Left hindlimb (tissue), 1 donor: ENCODE data around the gene ENOPH1.
A peak's percentile ranks its signal among the peaks of the same experiment; 100 is the strongest.
"Not testable (repeated sequence)": the region's sequence is repeated elsewhere in the genome, so short reads cannot be mapped to it uniquely, and the experiment has no call there.

Source experiments
- DNase-seq: peaks from one replicate; pipeline ENCODE4 v3.0.0-alpha.2; 2018

Gene ENOPH1

DNA sequence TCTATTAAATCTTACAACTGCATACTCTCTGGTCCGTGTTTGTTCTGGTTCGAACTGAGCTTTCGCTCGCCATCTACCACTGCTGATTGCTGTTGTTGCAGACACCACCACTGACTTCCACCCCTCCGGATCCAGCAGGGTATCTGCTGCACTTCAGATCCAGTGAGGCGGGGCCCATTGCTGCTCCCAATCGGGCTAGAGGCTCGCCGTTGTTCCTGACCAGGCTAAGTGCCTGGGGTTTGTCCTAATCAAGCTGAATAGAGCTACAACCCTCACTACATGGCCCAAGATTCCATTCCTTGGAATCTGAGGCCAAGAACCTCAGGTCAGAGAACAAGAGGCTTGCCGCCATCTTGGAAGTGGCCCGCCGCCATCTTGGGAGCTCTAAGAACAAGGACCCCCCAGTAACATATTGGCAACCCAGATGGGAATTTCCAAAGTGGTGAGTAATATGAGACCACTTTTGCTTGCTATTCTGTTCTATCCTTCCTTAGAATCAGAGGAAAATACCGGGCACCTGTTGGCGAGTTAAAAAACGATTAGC lies 43.3 kb downstream of the ENOPH1 start:
- no peak for DNase-seq

DNA sequence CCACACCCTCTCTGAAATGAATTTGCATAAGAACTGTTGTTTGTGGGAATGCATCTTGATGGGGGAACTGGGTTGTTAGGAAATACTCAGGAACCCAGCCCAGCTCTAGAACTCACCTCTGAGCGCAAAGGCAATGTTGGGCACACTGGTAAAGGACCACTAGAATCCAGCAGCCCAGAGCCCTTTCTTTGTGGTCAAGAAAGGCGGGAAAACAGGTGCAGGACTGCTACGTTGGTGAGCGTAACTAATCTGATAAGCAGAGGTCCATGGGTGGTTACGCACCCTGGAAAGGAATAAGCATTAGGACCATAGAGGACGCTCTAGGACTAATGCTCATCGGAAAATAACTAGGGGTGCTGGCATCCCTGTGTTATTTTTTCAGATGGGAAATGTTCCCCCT lies 45.5 kb downstream of the ENOPH1 start:
- not testable (repeated sequence) for DNase-seq

DNA sequence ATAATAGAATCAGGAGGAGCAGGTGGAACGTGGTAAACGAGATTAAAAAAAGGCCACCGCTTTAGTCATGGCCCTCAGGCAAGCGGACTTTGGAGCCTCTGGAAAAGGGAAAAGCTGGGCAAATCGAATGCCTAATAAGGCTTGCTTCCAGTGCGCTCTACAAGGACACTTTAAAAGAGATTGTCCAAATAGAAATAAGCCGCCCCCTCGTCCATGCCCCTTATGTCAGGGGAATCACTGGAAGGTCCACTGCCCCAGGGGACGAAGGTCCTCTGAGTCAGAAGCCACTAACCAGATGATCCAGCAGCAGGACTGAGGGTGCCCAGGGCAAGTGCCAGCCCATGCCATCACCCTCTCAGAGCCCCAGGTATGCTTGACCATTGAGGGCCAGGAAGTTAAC lies 47.1 kb downstream of the ENOPH1 start:
- DNase-seq: not testable (repeated sequence)

DNA sequence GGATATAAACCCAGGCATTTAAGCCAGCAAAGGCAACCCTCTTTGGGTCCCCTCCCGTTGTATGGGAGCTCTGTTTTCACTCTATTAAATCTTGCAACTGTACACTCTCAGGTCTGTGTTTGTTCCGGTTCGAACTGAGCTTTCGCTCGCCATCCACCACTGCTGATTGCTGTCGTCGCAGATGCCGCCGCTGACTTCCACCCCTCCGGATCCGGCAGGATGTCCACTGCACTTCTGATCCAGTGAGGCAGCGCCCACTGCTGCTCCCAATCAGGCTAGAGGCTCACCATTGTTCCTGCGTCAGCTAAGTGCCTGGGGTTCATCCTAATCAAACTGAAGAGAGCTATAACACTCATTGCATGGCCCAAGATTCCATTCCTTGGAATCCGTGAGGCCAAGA lies 49.2 kb downstream of the ENOPH1 start:
- no peak for DNase-seq

DNA sequence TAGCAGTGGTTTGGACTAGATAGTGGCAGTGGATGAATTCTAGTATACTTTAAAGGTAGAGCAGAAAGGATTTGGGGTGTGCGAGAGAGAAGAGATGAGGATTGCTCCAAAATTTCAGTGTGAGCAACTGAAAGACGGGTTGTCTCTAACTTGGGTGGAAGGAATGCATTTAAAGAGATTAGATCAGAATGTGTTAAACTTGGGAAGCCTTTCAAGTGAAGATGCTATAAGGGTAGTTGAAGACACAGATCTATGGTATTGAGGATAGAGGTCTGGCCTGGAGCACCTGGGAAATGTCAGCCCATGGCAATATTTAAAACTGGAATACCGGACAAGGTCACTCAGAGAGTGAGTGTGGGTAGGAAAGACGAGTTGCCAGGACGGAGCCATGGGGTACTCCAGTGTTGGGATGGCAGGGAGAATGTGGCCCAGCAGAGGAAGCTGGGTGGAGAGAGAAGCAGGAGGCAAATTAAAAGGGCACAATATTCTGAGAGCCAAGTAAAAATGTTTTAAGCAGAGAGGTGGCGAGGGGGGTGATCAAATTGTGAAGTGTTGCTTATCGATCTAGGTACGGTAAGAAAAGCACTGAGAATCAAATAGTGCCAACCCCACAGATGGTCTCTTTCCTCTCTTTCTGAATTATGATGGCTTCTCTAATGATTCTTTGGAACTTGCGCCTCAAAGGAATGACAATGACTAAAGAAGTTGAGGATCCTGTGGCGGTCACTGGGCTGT lies 50.5 kb downstream of the ENOPH1 start:
- no peak for DNase-seq

DNA sequence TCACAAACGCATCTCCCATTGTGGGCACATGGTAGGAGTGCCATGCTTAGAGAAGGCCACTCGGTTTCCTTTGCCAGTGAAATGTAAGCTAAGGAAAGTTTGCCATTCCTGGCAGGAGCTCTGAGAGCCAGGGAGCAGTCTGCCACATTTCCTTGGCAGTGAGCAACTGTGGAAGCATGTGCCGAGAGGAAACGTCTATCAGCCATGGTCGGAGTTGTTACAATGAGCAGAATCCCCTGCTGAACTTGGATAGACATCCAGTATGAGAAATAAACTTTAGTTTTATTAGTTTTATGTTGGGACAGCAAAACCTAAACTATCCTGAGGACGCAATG lies 51.1 kb downstream of the ENOPH1 start:
- no peak for DNase-seq

DNA sequence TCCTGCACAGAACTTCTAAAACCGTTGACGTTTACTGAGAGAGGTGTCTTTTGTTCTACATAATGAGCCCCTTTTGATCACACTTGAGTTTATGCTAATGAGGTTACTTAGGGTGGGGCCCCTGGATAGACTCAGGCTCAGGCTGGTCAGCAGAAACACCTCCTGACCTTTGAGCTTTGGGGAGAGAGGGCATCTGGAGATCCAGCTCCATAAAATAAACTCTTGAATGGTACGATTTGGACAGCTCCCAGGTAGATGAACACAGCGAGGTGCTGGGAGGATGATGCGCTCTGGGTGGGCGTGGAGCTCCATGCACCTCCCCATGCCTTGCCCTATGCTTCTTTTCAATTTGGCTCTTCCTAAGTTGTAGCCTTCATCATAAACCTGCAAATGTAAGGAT lies 52.0 kb downstream of the ENOPH1 start:
- no peak for DNase-seq

DNA sequence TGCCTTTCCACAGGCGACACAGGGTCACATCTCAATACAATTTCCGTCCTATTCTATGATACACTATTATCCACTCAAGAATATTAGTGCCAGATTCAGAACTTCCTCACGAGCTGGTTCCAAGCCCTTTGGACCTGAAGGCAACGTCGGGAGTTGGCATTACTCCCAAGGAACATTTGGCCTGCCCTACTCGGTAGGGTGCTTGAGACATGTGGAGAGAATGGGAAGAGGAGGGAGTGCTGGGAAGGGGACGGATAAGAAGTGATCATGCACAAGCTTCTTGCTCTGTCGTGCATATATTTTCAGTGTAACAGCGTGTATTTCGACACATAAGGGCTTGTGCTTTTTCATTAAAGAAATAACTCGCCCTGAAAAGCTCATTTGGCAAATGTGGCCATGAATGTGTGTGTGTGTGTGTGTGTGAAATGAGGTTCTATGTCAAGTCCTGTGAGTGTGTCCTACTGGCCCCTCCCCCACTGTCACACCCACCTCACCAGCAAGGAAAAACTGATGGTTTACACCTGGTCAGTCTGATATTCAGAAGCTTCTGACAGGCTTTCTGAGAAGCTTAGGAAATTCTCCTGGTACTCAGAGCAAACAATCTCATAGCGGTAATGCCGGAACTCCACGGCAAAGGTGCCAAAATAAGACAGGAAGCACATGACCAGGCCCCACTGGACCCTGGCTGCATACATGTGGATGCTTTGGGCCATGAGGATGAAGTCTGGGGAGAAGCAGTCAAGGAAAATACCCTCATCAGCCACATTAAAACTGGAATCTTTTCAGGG lies 54.8 kb downstream of the ENOPH1 start:
- DNase-seq: no peak

DNA sequence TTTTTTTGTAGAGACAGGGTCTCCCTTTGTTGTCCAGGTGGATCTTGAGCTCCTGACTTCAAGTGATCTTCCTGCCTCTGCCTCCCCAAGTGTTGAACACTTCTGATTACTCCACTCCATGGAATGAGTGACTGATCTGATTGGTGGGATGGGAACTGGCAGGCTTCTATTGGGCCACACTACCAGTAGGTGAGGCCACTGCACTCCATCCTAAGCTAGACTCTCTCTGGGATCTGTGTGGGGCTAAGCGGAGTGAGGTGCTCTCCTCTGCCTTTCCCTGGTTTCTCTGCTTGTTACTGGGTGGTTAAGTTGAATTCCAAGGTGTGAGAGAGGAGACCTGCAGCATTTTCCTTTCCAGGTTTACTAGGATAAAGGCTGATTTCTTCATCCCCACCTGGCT lies 58.7 kb downstream of the ENOPH1 start:
- DNase-seq: no peak

DNA sequence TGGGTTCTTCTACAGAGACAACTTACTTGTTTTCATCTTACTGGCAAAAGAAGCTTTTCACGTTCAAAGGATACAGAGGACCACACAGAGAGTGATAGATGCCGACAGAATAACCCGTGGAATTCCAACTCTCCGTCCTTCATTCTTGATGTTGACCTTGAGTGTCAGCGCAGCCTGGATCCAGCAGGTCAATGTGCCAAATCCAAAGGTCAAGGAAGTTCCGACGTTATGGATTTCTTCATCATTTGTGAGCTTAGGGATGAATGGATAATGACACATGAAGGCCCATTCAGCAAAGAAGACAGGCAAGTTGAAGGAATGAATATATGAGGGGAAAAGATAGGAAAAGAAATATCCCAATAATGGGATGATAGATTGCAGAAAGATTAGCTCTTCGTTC lies 59.6 kb downstream of the ENOPH1 start:
- DNase-seq: no peak

DNA sequence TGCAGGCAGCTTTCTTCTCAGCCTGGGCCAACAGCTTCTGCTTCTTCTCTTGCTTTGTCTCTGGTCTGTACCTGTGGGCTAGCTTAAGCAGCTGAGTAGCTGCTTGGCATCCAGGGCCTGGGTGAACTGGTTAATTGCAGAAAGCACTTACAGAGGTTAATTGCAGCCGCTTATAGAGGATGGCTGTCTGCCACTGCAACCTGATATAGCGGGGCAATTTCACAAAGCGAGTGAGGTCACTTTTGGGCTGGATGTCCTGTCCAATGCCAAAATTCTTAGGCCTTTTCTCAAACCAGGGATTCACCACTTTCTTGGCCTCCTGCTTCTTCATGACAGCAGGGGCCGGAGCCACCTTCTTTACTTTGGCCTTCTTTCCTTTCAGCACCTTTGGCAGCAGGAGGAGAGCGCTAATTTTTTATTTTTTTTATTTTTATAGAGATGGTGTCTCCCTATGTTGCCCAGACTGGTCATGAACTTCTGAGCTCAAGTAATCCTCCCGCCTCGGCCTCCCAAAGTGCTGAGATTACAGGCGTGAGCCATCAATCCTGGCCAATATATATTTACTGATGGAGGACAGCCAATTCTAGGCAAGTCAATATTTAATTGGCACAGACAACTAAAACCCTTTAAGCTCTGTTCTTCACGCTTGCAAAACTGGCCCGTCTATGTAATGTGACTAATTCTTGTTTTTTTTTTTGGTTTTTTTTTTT lies 61.0 kb downstream of the ENOPH1 start:
- DNase-seq: no peak

DNA sequence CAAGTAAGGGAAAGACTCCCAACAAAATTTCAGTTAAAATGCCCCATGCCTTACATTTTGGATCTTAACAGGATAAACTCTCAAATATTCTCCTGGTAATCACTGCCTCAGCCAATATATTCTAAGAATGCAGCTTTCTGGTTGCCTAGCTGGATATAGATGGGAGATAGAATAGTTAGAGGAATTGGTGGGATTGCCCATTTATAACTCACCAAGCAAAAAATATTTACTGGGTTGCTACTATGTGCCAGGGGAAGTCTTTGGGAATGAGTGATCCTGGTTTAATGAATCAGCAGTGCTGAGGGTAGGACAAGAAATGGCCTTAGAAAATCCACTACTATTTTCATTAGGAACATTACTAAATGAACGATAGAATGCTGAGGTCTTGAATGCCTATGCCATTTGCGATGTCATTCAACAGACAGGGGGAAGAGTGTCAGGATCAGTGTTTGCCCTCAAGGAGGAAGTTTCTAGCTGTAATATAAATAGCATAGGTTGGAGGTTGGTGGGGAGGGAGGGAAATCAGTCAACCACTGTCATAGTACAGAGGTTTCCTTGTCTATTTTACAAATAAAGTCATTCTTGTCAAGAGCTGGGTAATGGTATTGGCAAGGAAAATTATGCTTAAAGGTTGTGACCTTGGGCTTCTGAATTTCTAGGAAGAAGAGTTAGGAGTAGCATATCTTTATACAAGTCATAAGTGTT lies 63.5 kb downstream of the ENOPH1 start:
- no peak for DNase-seq

DNA sequence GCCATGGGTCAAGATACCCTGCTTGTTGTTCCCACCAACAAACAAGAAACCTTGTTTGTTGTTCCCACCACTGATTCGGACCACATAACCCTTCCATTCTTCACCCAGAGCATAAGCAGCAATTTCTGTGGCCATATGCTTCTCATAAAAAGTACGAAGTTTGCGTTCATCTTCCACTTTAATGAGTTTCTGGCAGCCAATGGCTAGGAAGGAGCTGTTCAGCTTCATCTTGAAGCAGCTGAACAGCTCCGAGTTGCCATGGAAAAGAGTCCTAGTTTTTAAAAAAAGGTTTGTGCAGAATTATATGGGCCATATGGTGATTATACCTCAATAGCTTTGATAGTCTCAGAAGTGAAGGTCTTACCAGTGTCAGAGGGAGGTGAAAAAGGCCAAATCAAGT lies 65.3 kb downstream of the ENOPH1 start:
- DNase-seq: no peak

DNA sequence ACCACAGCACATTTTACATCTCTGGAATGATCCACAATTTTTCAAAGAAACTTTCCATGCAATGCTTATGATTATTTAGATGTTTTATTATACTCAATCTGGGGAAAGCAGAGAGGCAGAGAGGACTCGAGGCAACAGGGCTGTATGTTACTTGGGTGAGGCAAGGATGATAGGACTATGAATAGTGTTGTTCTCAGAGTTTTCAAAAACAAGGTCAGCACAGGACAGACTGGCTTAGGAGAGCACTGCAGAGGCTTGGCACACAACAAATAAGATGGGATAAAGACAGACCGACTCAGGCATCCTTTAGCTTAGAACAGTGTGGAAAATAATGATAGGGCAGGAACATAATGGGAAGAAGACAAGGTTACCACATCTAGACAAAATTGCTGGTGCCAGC lies 66.0 kb downstream of the ENOPH1 start:
- no peak for DNase-seq

DNA sequence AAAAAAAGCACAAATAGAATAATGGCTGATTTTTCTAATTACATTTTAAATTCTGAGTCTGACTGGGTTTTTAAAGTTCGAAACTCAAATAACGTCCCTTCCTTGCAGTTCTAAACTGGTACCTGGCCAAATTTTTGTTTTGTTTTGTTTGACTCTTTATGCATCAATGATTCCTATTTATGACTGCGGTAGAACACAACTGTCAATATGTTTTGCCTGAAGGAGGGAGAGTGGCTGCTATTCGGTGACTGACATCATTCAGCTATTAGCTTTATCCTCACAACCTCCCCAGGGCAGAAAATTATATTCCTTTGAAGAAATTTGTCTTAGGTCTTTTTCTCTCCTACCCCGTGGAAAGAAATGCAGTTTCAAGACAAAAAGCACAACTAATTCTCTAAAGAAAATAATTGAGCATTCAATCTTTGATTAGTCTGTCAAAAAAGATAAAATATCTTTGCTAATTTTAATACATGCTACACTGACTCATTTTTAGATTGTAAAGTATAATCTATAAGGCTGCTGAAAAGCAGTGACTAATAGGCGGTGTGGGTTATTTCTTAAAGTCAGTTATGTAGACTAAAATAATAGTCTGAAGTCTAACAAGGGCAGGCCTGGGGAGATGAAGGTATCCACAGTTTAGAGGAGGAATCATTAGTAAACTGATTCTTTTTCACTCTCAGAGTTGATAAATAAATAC lies 69.5 kb downstream of the ENOPH1 start:
- DNase-seq: no peak

DNA sequence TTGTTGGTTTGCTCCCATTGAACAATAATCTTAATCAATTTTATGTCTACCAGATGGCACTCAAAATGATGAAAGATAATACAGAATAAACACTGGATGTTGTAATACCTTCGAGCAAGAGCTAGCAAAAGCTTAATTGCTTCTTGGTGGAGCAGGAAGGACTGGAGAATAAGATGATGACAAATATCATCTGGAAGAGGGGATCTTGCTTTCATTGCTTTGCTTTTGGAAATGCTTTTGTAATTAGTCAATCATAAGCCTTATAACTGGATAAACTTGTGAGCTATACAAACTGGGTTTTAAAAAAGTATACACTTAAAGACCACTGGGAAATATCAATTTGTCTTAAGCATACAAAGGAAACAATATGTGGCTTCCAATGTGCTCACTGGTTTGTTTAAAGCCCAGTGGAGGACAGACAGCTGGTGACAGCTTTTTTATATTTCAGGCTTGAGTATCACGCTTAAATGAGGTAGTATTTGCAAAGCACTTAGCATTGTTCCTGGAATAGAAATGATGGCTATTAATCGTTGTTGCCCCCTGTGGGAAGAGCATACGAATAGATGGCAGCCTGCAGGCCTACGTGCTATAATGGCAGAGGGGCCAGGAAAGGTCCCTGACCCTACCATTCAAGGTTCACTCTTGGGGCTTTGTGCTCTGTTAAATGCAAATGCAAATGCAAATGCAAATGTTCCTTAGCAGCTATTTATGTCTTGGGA lies 70.2 kb downstream of the ENOPH1 start:
- no peak for DNase-seq

DNA sequence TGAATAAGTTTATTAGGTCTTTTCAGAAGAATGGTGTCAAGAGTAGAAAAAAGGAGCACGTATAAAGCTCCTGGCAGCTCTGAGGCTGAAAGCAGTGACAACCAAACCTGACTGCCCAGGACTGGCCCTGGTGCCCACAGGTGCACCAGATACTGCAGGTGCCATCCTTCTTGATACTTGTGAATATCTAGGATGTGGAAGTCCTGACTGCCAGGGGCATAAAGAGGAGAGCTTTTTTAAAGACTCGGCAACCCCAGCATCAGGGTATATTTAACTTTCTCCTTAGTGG lies 70.7 kb downstream of the ENOPH1 start:
- no peak for DNase-seq

DNA sequence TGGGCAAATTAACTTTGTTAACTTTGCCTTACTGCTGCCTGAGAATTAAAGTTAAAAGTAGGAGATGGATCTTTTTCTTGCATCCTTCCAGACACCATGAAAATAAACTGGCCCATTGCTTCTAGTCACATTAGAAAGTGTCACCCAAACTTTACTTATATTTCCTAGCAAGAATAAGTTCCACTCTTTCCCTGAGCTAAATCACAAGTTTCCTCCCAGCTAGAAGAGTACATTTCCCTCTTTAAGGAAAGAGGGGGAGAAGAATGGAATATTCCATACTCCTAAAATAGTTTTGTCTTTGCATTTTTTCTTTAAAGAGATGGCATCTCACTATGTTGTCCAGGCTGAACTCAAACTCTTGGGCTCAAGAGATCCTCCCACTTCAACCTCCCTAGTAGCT lies 77.6 kb downstream of the ENOPH1 start:
- DNase-seq: no peak

DNA sequence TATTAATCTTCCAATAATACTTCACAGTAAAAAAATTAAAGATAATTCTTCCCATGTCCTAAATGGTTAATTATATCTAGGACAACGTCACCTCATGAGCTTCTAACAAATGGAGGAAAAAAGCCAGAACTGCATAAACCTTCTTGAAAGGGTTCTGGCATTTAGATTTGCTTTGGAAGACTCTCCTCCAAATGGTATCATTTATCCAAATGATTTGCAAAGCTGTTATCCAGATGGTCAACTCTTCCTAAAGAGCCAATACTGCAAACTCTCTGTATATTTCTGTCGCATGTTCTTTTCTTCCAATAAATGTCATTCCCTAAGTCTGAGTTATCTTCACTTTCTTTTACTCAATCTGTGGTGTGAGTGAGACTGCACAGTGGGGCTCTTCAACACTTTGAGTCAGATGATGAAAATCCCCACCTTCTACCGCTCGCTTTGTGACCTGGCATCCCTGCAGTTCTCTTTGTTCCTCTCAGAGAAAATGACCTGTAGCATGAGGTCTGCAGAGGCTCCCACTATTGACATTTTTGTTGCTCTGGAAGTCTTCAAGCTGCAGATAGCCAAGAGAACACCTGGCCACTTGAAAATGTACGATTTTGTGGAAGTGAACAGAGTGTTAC lies 78.5 kb downstream of the ENOPH1 start:
- peak; percentile 38 for DNase-seq

DNA sequence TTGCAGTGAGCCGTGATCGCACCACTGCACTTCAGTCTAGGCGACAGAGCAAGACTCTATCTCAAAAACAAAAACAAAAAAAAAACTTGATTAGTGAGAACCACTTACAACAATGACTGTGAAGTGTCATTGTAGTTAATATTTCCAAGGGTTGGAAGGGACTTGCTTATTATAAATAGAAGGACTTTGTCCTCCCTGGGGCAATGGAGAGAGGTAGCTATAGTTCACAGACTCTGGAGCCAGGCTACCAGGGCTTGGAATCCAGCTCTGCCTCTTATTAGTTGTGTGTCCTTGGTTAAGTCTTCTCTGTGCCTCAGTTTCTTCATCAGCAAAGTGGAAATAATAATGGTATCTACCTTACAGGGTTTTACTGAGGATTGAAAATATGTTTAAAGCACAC lies 79.8 kb downstream of the ENOPH1 start:
- no peak for DNase-seq
